A549 treated with GW870086 at 1 μM for 4 hours (cell line): Measurements from ENCODE around the gene MARCHF3. TPM values are rescaled to one million over a fixed set of nuclear protein-coding genes. Genes with fewer than 3 reads are reported as not detected.

Experiments
- total RNA-seq: library from RNA; stranded (reverse); fragments of 200-300 nt; extraction: Qiagen RNA extraction; gene quantifications from 5 replicates; pipeline ENCODE4 v1.2.3, GENCODE V29; 2022; ENCODE audit warnings: low read depth

Gene MARCHF3, protein sequence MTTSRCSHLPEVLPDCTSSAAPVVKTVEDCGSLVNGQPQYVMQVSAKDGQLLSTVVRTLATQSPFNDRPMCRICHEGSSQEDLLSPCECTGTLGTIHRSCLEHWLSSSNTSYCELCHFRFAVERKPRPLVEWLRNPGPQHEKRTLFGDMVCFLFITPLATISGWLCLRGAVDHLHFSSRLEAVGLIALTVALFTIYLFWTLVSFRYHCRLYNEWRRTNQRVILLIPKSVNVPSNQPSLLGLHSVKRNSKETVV
- total RNA-seq = 0.89 to 1.7 TPM (median 1.4 TPM) in 5 replicates

DNA sequence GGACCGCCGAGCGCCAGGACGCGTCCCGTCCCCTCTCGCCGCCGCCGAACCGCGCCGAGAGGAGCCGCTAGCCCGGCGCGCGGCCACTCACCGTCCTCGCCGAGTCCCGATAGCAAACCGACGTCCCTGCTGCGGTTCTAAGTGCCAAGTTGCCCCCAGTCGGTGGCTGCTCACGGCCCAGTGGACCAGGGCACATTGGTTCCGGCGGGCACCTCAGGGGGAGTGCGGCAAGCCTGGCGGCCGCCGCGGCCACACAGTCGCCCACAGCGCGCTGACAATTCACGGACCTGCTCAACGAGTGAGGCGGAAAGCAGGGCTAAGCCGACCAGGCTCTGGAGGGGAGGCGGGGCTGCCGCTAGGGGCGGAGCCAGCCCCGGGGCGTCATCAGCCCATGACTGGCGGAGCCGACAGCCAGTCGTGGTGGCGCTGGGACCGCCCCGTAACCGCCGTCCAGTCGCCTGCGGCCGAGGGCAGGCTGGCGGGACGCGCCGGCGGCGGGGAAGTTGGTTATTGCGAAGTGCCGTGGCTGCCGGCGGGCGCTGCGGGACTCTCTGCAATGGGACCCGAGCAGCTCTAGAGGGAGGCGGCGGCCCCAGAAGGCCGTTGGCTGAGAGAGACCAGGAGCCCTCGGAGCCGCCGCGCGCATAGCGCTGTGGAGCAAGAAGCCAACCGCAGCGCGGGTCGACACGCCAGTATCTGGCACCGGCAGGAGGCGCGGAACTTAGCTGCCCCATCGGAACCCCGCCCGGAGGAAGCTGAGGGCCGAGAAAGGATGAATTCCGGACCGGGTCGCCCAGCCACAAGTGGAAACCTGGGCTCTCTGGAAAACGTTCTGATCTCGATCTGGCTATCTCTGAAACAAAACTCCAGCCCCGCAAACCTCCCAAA lies at the start of gene MARCHF3:
Gene MARCHF3, minus strand, starts transcription at position 300 of the 888 bp plus-strand sequence. CDS start 112,387 bp downstream, outside the sequence.

DNA sequence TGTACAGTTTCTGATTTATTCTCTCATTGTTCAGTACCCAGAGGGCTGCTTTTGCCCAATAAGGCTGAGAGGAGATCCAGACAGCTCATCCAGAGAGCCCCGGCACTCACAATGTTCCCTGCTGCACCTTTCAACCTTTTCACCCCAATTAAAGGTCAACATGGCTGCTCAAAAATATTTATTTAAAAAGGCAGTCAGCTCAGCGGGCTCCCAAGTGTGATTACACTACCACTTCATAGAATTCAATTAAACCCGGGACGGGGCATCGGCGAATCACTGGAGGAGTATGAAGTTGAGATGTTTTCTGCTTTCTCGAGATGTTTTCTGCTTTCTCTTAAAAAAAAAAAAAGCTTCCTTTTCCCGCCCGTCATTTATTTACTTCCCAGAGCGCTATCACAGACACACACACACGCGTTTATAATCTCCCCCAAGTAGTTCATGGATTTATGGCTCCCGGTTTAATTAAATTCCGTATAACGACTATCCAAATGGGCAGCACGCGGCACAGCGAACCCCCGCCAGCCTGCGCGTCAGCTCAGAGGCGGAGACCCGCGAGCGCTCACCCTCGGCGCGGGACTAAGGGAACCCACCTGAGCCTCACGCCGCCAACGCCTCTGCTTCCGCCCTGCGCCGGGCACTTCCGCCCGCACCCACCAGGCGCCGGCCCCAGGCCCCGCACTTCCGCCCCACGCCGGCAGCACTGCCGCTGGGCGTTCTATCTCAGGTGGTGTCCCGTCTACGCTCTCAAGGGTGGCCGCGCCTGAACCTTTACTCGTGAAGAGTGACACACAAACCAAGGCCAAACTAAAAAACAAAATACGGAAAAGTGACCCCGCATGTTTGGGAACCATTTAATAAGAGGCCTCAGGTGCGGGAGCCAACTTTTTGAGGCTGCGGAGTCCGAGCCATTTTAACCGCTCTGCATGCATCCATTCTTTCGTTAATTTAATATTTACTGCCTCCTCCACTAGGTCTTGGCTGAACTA lies 42.8 kb upstream of the MARCHF3 start, which contains the start of gene C5orf63:
Gene C5orf63, minus strand, starts transcription at position 642 of the 986 bp plus-strand sequence. CDS start 14,507 bp downstream, outside the sequence.

Other genes starting within 250 kb of the MARCHF3 start
- gene C5orf63, start 42.9 kb upstream of the MARCHF3 start, total RNA-seq = 3.8 to 4.5 TPM (median 4.1 TPM) in 5 replicates